Neural cell (in vitro differentiated cells): Measurements from ENCODE around the gene INSIG2. TPM values are rescaled to one million over a fixed set of nuclear protein-coding genes. Genes with fewer than 3 reads are reported as not detected.

ENCODE experiments used
- H2AFZ ChIP-seq: fragments of 200-600, 300-800 bp; sonication (generic), shearing (Covaris generic); 2 replicates; pipeline ENCODE4 v1.6.0; 2014; ENCODE audit warnings: low read depth, mild to moderate bottlenecking, antibody characterized with exemption, low read length, moderate library complexity
- H3F3A ChIP-seq: fragments of 200-600 bp; shearing (Covaris generic); 2 replicates; pipeline ENCODE4 v1.6.1; 2016; ENCODE audit warnings: mild to moderate bottlenecking, moderate library complexity, mixed read lengths, antibody characterized with exemption, low read length; ENCODE audit not compliant: insufficient read depth, poor library complexity, severe bottlenecking
- H3K27ac ChIP-seq: fragments of 200-600, 300-800 bp; sonication (generic), shearing (Covaris generic); 2 replicates; pipeline ENCODE4 v1.5.1; 2014; ENCODE audit warnings: mild to moderate bottlenecking, low read length, moderate library complexity
- H3K27me3 ChIP-seq: fragments of 300-800, 200-600 bp; sonication (generic), shearing (Covaris generic); 2 replicates; pipeline ENCODE4 v1.6.0; 2014; ENCODE audit warnings: mild to moderate bottlenecking, low read depth, low read length, moderate library complexity; ENCODE audit not compliant: insufficient read depth
- H3K36me3 ChIP-seq: fragments of 300-800, 200-600 bp; sonication (generic), shearing (Covaris generic); 2 replicates; pipeline ENCODE4 v1.5.1; 2014; ENCODE audit warnings: mild to moderate bottlenecking, antibody characterized with exemption, low read length, moderate library complexity; ENCODE audit not compliant: insufficient read depth
- H3K4me2 ChIP-seq: fragments of 300-800, 200-600 bp; sonication (generic), shearing (Covaris generic); 2 replicates; pipeline ENCODE4 v1.6.0; 2014; ENCODE audit warnings: mild to moderate bottlenecking, low read length
- H3K4me3 ChIP-seq: fragments of 300-800, 200-600 bp; sonication (generic), shearing (Covaris generic); 2 replicates; pipeline ENCODE4 v1.5.1; 2014; ENCODE audit warnings: mild to moderate bottlenecking, low read length, moderate library complexity
- H3K79me2 ChIP-seq: fragments of 200-600 bp; shearing (Covaris generic); replicated peaks from 2 replicates; pipeline ENCODE4 v1.6.0; 2014; ENCODE audit warnings: mild to moderate bottlenecking, low read length, moderate library complexity; ENCODE audit not compliant: insufficient read depth
- H3K9ac ChIP-seq: fragments of 300-800, 200-600 bp; sonication (generic), shearing (Covaris generic); 2 replicates; pipeline ENCODE4 v1.6.1; 2016; ENCODE audit warnings: mild to moderate bottlenecking, low read length, mixed read lengths
- H3K9me2 ChIP-seq: fragments of 200-600 bp; shearing (Covaris generic); 2 replicates; pipeline ENCODE4 v1.6.1; 2016; ENCODE audit warnings: mild to moderate bottlenecking, low read length, mixed read lengths; ENCODE audit not compliant: insufficient read depth
- H3K9me3 ChIP-seq: fragments of 200-600, 300-800 bp; sonication (generic), shearing (Covaris generic); 2 replicates; pipeline ENCODE4 v1.6.1; 2016; ENCODE audit warnings: mild to moderate bottlenecking, mixed run types, low read length, moderate library complexity, mixed read lengths
- H4K20me1 ChIP-seq: fragments of 200-600 bp; shearing (Covaris generic); 2 replicates; pipeline ENCODE4 v1.6.1; 2016; ENCODE audit warnings: mild to moderate bottlenecking, mixed run types; ENCODE audit not compliant: insufficient read depth
- CTCF ChIP-seq: fragments of 450-650 bp; IDR thresholded peaks from 2 replicates; pipeline ENCODE4 v1.5.1; 2014; ENCODE audit warnings: antibody characterized with exemption, mild to moderate bottlenecking, moderate library complexity; ENCODE audit not compliant: poor library complexity, severe bottlenecking
- EP300 ChIP-seq: fragments of 450-650 bp; conservative IDR thresholded peaks from 2 replicates; pipeline ENCODE4 v1.6.1; 2014; ENCODE audit warnings: antibody characterized with exemption, mild to moderate bottlenecking, moderate library complexity; ENCODE audit not compliant: poor library complexity, severe bottlenecking
- EZH2 ChIP-seq: fragments of 200-600, 300-800 bp; shearing (Covaris generic), sonication (generic); IDR thresholded peaks from 2 replicates; pipeline ENCODE4 v1.6.1; 2014; ENCODE audit warnings: antibody characterized with exemption, low read length, borderline replicate concordance, mild to moderate bottlenecking; ENCODE audit not compliant: insufficient read depth, poor library complexity, severe bottlenecking
- MXI1 ChIP-seq: fragments of 450-650 bp; conservative IDR thresholded peaks from 2 replicates; pipeline ENCODE4 v1.6.1; 2014; ENCODE audit warnings: antibody characterized with exemption, mild to moderate bottlenecking; ENCODE audit not compliant: poor library complexity, severe bottlenecking
- POLR2AphosphoS5 ChIP-seq: IDR thresholded peaks from 2 replicates; pipeline ENCODE4 v1.6.1; 2012
- RAD21 ChIP-seq: fragments of 450-650 bp; conservative IDR thresholded peaks from 2 replicates; pipeline ENCODE4 v1.6.1; 2014; ENCODE audit warnings: antibody characterized with exemption, mild to moderate bottlenecking, moderate library complexity
- SMC3 ChIP-seq: fragments of 450-650 bp; conservative IDR thresholded peaks from 2 replicates; pipeline ENCODE4 v1.6.1; 2014; ENCODE audit warnings: antibody characterized with exemption, mild to moderate bottlenecking, moderate library complexity; ENCODE audit not compliant: poor library complexity
- TAF1 ChIP-seq: IDR thresholded peaks from 2 replicates; pipeline ENCODE4 v1.6.1; 2012; ENCODE audit warnings: low read depth
- polyA plus RNA-seq: library from polyadenylated mRNA; depleted of rRNA; stranded (reverse); fragments of >200 nt; gene quantifications from 2 replicates; pipeline ENCODE4 v1.2.3, GENCODE V29; 2014
- TF ChIP-seq, protein P1 (sequence below): IDR thresholded peaks from 2 replicates; pipeline ENCODE4 v1.6.1; 2012; ENCODE audit warnings: borderline replicate concordance

INSIG2 gene
- polyA plus RNA-seq, 1 donor from 2014 or later: 30.3 TPM

GRCh38 chr2:118114863-118115262 is 26.6 kb downstream of the INSIG2 start (continued):
- TF ChIP-seq, protein P1, sequence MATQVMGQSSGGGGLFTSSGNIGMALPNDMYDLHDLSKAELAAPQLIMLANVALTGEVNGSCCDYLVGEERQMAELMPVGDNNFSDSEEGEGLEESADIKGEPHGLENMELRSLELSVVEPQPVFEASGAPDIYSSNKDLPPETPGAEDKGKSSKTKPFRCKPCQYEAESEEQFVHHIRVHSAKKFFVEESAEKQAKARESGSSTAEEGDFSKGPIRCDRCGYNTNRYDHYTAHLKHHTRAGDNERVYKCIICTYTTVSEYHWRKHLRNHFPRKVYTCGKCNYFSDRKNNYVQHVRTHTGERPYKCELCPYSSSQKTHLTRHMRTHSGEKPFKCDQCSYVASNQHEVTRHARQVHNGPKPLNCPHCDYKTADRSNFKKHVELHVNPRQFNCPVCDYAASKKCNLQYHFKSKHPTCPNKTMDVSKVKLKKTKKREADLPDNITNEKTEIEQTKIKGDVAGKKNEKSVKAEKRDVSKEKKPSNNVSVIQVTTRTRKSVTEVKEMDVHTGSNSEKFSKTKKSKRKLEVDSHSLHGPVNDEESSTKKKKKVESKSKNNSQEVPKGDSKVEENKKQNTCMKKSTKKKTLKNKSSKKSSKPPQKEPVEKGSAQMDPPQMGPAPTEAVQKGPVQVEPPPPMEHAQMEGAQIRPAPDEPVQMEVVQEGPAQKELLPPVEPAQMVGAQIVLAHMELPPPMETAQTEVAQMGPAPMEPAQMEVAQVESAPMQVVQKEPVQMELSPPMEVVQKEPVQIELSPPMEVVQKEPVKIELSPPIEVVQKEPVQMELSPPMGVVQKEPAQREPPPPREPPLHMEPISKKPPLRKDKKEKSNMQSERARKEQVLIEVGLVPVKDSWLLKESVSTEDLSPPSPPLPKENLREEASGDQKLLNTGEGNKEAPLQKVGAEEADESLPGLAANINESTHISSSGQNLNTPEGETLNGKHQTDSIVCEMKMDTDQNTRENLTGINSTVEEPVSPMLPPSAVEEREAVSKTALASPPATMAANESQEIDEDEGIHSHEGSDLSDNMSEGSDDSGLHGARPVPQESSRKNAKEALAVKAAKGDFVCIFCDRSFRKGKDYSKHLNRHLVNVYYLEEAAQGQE: peak; percentile 12

DNA sequence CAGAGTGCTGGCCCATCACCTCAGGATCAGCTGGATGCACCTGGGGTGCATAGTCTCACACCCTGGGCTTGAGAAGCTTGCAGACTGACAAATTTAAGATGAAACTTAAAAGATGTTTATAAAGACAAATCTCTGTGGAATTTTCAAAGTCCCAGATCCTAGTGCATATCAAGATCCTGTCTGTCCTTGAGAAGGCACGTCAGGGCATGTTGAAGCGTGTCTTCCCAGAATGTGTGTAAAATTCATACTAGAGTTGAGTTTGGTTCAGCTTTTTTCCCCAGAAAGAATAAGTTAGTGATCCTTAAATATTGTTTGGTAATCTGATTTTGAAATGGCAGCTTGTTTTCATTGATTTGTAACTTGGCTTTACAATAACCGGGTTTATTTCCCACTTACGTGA is 27.5 kb downstream of the INSIG2 start:
- Histone ChIP-seq H4K20me1 (no peaks in the 10 kb centered on the region), H3K79me2 (no peaks in the 10 kb centered on the region), H3K4me3 (no peak overlapping the region), H3K9me2 (no peaks in the 10 kb centered on the region), H3K27ac (peak overlapping the region; percentile 86), H3K4me2 (no peak overlapping the region), H3K9ac (peak overlapping the region; percentile 27), H3K9me3 (no peaks in the 10 kb centered on the region), H3K36me3 (no peaks in the 10 kb centered on the region), H3K27me3 (no peaks in the 10 kb centered on the region), H3F3A (no peaks in the 10 kb centered on the region), H2AFZ (no peak overlapping the region)
- TF ChIP-seq MXI1 (no peak), CTCF (no peak), TAF1 (no peak), SMC3 (no peak), RAD21 (no peak), POLR2AphosphoS5 (no peak), EZH2 (no peak), EP300 (no peak)
- TF ChIP-seq, protein P1: no peak
